Esophagus squamous epithelium (tissue), 4 donors: Measurements from ENCODE around the gene CDKL5.

ENCODE experiments used
- CTCF ChIP-seq, 6 experiments: fragments of 450-650 bp in 4 of 6; fragments of 200-600 bp in 2 of 6; sonication (generic) in 2 of 6; IDR thresholded peaks; one replicate each; pipeline ENCODE4 v1.5.1; 2016 to 2019; ENCODE audit warnings: antibody characterized with exemption in 6 of 6, mild to moderate bottlenecking in 4 of 6, moderate library complexity in 4 of 6
- POLR2A ChIP-seq, 4 donors: fragments of 450-650 bp; IDR thresholded peaks; one replicate each; pipeline ENCODE4 v1.6.1; 2017; ENCODE audit warnings: antibody characterized with exemption in 4 of 4, mild to moderate bottlenecking in 4 of 4, moderate library complexity in 3 of 4

- TF ChIP-seq CTCF (IDR thresholded peaks at IDR 0.05): no peak
- no peak for TF ChIP-seq POLR2A (IDR thresholded peaks at IDR 0.05)
Observed at GRCh38 chrX:18649498-18649951, 224.1 kb downstream of the CDKL5 start.
